Smooth muscle cell (in vitro differentiated cells): ENCODE measurements around the gene NFKBIZ. TPM values are rescaled to one million over a fixed set of nuclear protein-coding genes. Genes with fewer than 3 reads are reported as not detected.

Experiments used
- DNase-seq: peaks from one replicate; lab custom pipeline; 2025; ENCODE audit not compliant: unreplicated experiment; lab: John Stamatoyannopoulos, UW
- H2AFZ ChIP-seq: fragments of 200-600 bp; sonication (generic); 2 replicates; pipeline ENCODE4 v1.6.0; 2016; ENCODE audit warnings: antibody characterized with exemption, low read depth, mild to moderate bottlenecking
- H3F3A ChIP-seq: fragments of 200-600 bp; sonication (generic); 2 replicates; pipeline ENCODE4 v1.6.0; 2017; ENCODE audit warnings: antibody characterized with exemption, low read depth
- H3K27ac ChIP-seq: fragments of 200-600 bp; sonication (generic); 2 replicates; pipeline ENCODE4 v1.5.1; 2016; ENCODE audit warnings: low read depth, mild to moderate bottlenecking
- H3K27me3 ChIP-seq: fragments of 200-600 bp; sonication (generic); 2 replicates; pipeline ENCODE4 v1.6.1; 2016; ENCODE audit warnings: low read depth, mild to moderate bottlenecking
- H3K36me3 ChIP-seq: fragments of 200-600 bp; sonication (generic); 2 replicates; pipeline ENCODE4 v1.5.1; 2016; ENCODE audit warnings: low read depth
- H3K4me1 ChIP-seq: fragments of 200-600 bp; sonication (generic); 2 replicates; pipeline ENCODE4 v1.5.1; 2016; ENCODE audit warnings: low read depth
- H3K4me2 ChIP-seq: fragments of 200-600 bp; sonication (generic); 2 replicates; pipeline ENCODE4 v1.6.0; 2016; ENCODE audit warnings: mild to moderate bottlenecking
- H3K4me3 ChIP-seq: fragments of 200-600 bp; sonication (generic); 2 replicates; pipeline ENCODE4 v1.5.1; 2016; ENCODE audit warnings: mild to moderate bottlenecking
- H3K79me2 ChIP-seq: fragments of 200-600 bp; sonication (generic); 2 replicates; pipeline ENCODE4 v1.6.0; 2016; ENCODE audit warnings: low read depth, mild to moderate bottlenecking
- H3K9ac ChIP-seq: fragments of 200-600 bp; sonication (generic); 2 replicates; pipeline ENCODE4 v1.6.0; 2016; ENCODE audit warnings: low read depth
- H3K9me3 ChIP-seq: fragments of 200-600 bp; sonication (generic); replicated peaks from 2 replicates; pipeline ENCODE4 v1.5.1; 2016; ENCODE audit warnings: low read depth
- H4K20me1 ChIP-seq: fragments of 200-600 bp; sonication (generic); 2 replicates; pipeline ENCODE4 v1.6.0; 2016; ENCODE audit warnings: low read depth
- WGBS: methylation state at CpG from one replicate; pipeline ENCODE4 v1.1.7; 2016; ENCODE audit warnings: low lambda C conversion rate; 5-methylcytosine and 5-hydroxymethylcytosine counted together
- polyA plus RNA-seq: library from polyadenylated mRNA; unstranded; fragments of >200 nt; fragmentation: Nextera tagmentation; extraction: Ambion mirVana; gene quantifications from 2 replicates; pipeline ENCODE4 v1.2.1, GENCODE V29; 2016
- total RNA-seq: library from RNA; depleted of rRNA; stranded (reverse); fragments of >200 nt; gene quantifications from 2 replicates; pipeline ENCODE4 v1.2.3, GENCODE V29; 2014
- TF ChIP-seq, protein P1 (sequence below): fragments of 200-600 bp; sonication (generic); IDR thresholded peaks from 2 replicates; pipeline ENCODE4 v1.5.1; 2017; ENCODE audit warnings: borderline replicate concordance, mild to moderate bottlenecking, antibody characterized with exemption; ENCODE audit not compliant: insufficient read depth, poor library complexity, severe bottlenecking

Gene NFKBIZ
- total and polyA plus RNA-seq, 2 experiments from 2014 or later: 236 to 306 TPM

GRCh38 chr3:101890716-101891115, 41.4 kb downstream of the NFKBIZ start:
- Histone ChIP-seq H3K27ac (peak overlapping the region; percentile 79), H2AFZ (peak overlapping the region; percentile 75)
- no peak for DNase-seq

GRCh38 chr3:101892648-101893047, 43.3 kb downstream of the NFKBIZ start:
- no peak overlapping the region for H3K9ac ChIP-seq
- H3K4me1 ChIP-seq: peaks cover 6% of the 10 kb centered on the region
- H3K36me3 ChIP-seq: no peaks in the 10 kb centered on the region
- peaks cover 7% of the 10 kb centered on the region for H3K9me3 ChIP-seq
- no peak overlapping the region for H2AFZ ChIP-seq
- H3F3A ChIP-seq: no peaks in the 10 kb centered on the region
- DNase-seq: no peak
- no peaks in the 10 kb centered on the region for H4K20me1 ChIP-seq
- H3K27ac ChIP-seq: no peak overlapping the region
- 95% methylated on average over 1 of the region's 1 CpG for WGBS
- H3K79me2 ChIP-seq: no peaks in the 10 kb centered on the region
- H3K4me3 ChIP-seq: no peak overlapping the region
- no peaks in the 10 kb centered on the region for H3K27me3 ChIP-seq
- no peak overlapping the region for H3K4me2 ChIP-seq
- TF ChIP-seq, protein P1, sequence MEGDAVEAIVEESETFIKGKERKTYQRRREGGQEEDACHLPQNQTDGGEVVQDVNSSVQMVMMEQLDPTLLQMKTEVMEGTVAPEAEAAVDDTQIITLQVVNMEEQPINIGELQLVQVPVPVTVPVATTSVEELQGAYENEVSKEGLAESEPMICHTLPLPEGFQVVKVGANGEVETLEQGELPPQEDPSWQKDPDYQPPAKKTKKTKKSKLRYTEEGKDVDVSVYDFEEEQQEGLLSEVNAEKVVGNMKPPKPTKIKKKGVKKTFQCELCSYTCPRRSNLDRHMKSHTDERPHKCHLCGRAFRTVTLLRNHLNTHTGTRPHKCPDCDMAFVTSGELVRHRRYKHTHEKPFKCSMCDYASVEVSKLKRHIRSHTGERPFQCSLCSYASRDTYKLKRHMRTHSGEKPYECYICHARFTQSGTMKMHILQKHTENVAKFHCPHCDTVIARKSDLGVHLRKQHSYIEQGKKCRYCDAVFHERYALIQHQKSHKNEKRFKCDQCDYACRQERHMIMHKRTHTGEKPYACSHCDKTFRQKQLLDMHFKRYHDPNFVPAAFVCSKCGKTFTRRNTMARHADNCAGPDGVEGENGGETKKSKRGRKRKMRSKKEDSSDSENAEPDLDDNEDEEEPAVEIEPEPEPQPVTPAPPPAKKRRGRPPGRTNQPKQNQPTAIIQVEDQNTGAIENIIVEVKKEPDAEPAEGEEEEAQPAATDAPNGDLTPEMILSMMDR: no peak

More at GRCh38 chr3:101890716-101891115, 41.4 kb downstream of the NFKBIZ start:
- Histone ChIP-seq H4K20me1 (no peaks in the 10 kb centered on the region), H3K4me1 (peaks cover 6% of the 10 kb centered on the region), H3K4me2 (peak overlapping the region; percentile 52), H3K36me3 (no peaks in the 10 kb centered on the region), H3K27me3 (no peaks in the 10 kb centered on the region), H3F3A (no peaks in the 10 kb centered on the region), H3K9me3 (no peaks in the 10 kb centered on the region), H3K79me2 (no peaks in the 10 kb centered on the region), H3K9ac (no peak overlapping the region), H3K4me3 (no peak overlapping the region)
- TF ChIP-seq, protein P1: no peak

DNA sequence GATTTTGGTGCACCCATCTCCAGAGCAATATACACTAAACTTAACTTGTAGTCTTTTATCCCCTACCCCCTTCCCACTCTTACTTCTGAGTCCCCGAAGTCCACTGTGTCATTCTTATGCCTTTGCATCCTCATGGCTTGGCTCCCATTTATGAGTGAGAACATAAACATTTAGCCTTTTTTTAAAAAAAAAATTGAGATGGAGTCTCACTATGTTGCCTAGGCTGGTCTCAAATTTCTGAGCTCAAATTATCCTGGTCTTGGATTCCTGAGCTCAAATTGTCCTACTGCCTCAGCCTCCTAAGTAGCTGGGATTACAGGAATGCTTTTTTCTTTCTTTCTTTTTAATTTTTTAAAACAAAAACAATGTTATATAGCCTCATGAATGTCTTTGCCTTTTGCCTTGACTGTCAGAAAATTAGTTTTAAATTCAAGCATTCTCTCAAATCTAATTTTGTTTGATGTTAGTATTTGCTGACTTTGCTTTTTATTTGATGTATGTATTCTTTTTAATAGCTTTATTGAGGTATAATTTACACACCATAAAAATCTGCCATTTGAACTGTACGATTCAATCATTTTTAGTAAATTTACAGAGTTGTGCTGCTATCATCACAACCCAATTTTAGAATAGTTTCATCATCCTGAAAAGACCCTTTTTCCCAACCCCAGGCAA, 46.9 kb downstream of the NFKBIZ start:
- no peak overlapping the region for H3K27ac ChIP-seq
- no peaks in the 10 kb centered on the region for H3F3A ChIP-seq
- H3K9me3 ChIP-seq: peaks cover 7% of the 10 kb centered on the region
- no peaks in the 10 kb centered on the region for H3K79me2 ChIP-seq
- TF ChIP-seq, protein P1: no peak
- no peak for DNase-seq
- no peaks in the 10 kb centered on the region for H3K36me3 ChIP-seq
- no peak overlapping the region for H3K9ac ChIP-seq
- no peaks in the 10 kb centered on the region for H4K20me1 ChIP-seq
- 91% methylated on average over 2 of the region's 2 CpGs for WGBS
- H3K4me2 ChIP-seq: no peak overlapping the region
- no peaks in the 10 kb centered on the region for H3K4me1 ChIP-seq
- H3K27me3 ChIP-seq: no peaks in the 10 kb centered on the region
- no peak overlapping the region for H3K4me3 ChIP-seq
- H2AFZ ChIP-seq: no peak overlapping the region

DNA sequence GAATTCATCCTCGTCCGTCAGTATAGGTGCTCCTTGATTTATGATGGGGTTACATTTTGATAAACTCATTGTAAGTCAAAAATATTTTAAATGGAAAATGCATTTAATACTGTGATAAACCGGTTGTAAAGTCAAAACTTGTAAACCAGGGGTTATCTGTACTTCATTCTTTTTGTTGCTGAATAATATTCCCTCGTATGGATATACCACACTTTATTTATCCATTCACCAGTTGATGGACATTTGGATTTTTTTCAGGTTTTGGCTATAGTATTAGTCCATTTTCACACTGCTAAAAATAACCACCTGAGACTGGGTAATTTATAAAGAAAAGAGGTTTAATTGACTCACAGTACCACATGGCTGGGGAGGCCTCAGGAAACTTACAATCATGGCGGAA, 47.7 kb downstream of the NFKBIZ start:
- H3K4me2 ChIP-seq: no peak overlapping the region
- H3K9ac ChIP-seq: no peak overlapping the region
- H3F3A ChIP-seq: no peaks in the 10 kb centered on the region
- H3K9me3 ChIP-seq: peaks cover 7% of the 10 kb centered on the region
- no peaks in the 10 kb centered on the region for H3K79me2 ChIP-seq
- TF ChIP-seq, protein P1: no peak
- no peaks in the 10 kb centered on the region for H3K27me3 ChIP-seq
- H3K27ac ChIP-seq: no peak overlapping the region
- no peak overlapping the region for H3K4me3 ChIP-seq
- no peak overlapping the region for H2AFZ ChIP-seq
- H3K4me1 ChIP-seq: no peaks in the 10 kb centered on the region
- WGBS: 91% methylated on average over 5 of the region's 5 CpGs
- H4K20me1 ChIP-seq: no peaks in the 10 kb centered on the region
- H3K36me3 ChIP-seq: no peaks in the 10 kb centered on the region
- no peak for DNase-seq
